Gastroesophageal sphincter (tissue), 3 donors: ENCODE measurements around the gene GPR27.

ENCODE experiments used
- CTCF ChIP-seq, 4 experiments: fragments of 200-600 bp in 2 of 4; fragments of 450-650 bp in 2 of 4; sonication (generic) in 1 of 4; IDR thresholded peaks; one replicate each; pipeline ENCODE4 v1.5.1; 2017 to 2019; ENCODE audit warnings: antibody characterized with exemption in 4 of 4, mild to moderate bottlenecking in 2 of 4, moderate library complexity in 2 of 4
- EP300 ChIP-seq: sonication (generic); formaldehyde crosslinking; IDR thresholded peaks from one replicate; pipeline ENCODE4 v1.6.1; 2017; ENCODE audit warnings: antibody characterized with exemption, mild to moderate bottlenecking
- POLR2A ChIP-seq, 2 donors: fragments of 450-650 bp; IDR thresholded peaks; one replicate each; pipeline ENCODE4 v1.6.1; 2017; ENCODE audit warnings: antibody characterized with exemption in 2 of 2, mild to moderate bottlenecking in 2 of 2, moderate library complexity in 1 of 2

DNA sequence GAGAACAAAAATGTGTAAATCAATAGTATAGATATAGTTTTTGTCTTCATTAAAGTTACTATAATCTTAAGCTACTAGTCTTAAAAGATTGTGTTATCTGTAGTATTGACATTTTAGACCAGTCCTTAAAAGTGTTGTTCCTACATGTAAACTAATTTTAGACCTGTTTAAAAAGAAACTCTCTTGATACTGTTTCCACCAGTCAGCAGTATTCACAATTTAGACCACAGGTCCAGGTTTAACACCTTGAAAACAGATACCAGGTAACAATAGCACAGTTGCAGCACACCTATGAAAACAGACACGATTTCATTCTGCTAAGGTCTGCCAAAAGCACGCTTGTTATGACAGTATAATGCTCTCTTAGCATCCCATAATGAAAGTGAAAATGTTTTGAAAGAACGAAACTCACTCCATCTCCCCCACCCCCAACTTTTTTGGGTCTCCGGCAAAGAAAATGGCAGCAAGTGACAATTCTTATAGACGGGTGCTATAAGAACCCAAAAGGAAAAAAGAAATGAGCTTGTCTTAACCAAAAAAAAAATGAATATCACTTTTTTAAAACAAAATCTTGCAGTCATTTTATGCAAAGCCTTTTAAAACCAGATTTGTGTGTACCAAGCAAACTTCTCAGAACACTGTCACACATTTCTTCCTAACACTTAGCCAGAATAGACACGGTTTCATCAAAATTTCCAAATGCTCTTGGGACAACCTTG is 30.0 kb upstream of the GPR27 start:
- TF ChIP-seq POLR2A (IDR thresholded peaks at IDR 0.05) (no peak), CTCF (IDR thresholded peaks at IDR 0.05) (no peak), EP300 (no peak)
